Lower leg skin (tissue), 3 donors: ENCODE results near the gene SLC46A1.

ENCODE experiments used
- POLR2A ChIP-seq, 2 donors: fragments of 450-650 bp; IDR thresholded peaks; one replicate each; pipeline ENCODE4 v1.6.1; 2016 to 2017; ENCODE audit warnings: antibody characterized with exemption in 2 of 2, mild to moderate bottlenecking in 1 of 2, moderate library complexity in 1 of 2
- TF ChIP-seq, protein P1 (sequence below), 3 donors: fragments of 450-650 bp; IDR thresholded peaks; one replicate each; pipeline ENCODE4 v1.5.1; 2016; ENCODE audit warnings: antibody characterized with exemption in 3 of 3, mild to moderate bottlenecking in 3 of 3, moderate library complexity in 2 of 3

DNA sequence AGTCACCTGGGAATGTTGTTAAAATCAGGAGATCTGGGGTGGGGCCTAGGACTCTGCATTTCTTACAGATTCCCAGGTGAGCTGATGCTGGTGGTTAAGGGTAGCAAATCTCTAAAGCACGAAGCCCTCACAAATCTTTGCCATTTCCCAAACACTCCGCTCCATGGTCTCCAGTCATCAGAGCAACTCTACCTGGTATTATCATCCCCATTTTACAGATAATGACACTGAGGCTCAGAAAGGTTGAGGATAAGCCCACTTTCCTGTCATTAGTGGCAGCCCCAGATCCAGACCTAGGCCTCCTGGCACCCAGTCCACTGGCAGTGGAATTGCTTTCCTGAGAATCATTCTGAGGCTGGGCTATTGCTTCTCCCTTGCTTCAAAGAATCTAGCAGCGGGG, 8.7 kb downstream of the SLC46A1 start:
- TF ChIP-seq, protein P1, sequence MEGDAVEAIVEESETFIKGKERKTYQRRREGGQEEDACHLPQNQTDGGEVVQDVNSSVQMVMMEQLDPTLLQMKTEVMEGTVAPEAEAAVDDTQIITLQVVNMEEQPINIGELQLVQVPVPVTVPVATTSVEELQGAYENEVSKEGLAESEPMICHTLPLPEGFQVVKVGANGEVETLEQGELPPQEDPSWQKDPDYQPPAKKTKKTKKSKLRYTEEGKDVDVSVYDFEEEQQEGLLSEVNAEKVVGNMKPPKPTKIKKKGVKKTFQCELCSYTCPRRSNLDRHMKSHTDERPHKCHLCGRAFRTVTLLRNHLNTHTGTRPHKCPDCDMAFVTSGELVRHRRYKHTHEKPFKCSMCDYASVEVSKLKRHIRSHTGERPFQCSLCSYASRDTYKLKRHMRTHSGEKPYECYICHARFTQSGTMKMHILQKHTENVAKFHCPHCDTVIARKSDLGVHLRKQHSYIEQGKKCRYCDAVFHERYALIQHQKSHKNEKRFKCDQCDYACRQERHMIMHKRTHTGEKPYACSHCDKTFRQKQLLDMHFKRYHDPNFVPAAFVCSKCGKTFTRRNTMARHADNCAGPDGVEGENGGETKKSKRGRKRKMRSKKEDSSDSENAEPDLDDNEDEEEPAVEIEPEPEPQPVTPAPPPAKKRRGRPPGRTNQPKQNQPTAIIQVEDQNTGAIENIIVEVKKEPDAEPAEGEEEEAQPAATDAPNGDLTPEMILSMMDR (IDR thresholded peaks at IDR 0.05), result no peak
- no peak for TF ChIP-seq POLR2A (IDR thresholded peaks at IDR 0.05)
